K562 (cell line): Measurements from ENCODE around the gene GOT2. TPM values are rescaled to one million over a fixed set of nuclear protein-coding genes. Genes with fewer than 3 reads are reported as not detected.

ENCODE experiments used
- ATF1 ChIP-seq, 2 experiments: fragments of 450-650 bp in 1 of 2; IDR thresholded peaks; 2 replicates each; pipeline ENCODE4 v1.6.1; 2016; ENCODE audit warnings: missing compliant biosample characterization in 1 of 2, missing genetic modification characterization in 1 of 2
- BHLHE40 ChIP-seq: IDR thresholded peaks from 2 replicates; pipeline ENCODE4 v1.6.1; 2011; ENCODE audit warnings: low read length, improper control_type of control experiment
- CBX5 ChIP-seq: IDR thresholded peaks from 2 replicates; pipeline ENCODE4 v1.6.1; 2014; ENCODE audit warnings: low read depth, borderline replicate concordance
- CEBPB ChIP-seq: fragments of 450-650 bp; IDR thresholded peaks from 2 replicates; pipeline ENCODE4 v1.6.1; 2016; ENCODE audit warnings: missing genetic modification characterization, missing compliant biosample characterization
- DACH1 ChIP-seq: fragments of 450-650 bp; IDR thresholded peaks from 2 replicates; pipeline ENCODE4 v1.6.1; 2018; ENCODE audit not compliant: partially characterized antibody
- FOXA3 ChIP-seq, 2 experiments: fragments of 450-650 bp in 1 of 2; sonication (generic) in 1 of 2; formaldehyde crosslinking; IDR thresholded peaks in 1 of 2; conservative IDR thresholded peaks in 1 of 2; 2 replicates each; pipeline versions ENCODE4 v1.4.0 to v1.8.0; 2020 to 2022; ENCODE audit warnings: mild to moderate bottlenecking in 2 of 2, missing genetic modification reagents in 1 of 2
- FOXK1 ChIP-seq: sonication (generic); formaldehyde crosslinking; IDR thresholded peaks from 2 replicates; pipeline ENCODE4 v1.8.0; 2022; ENCODE audit warnings: missing genetic modification reagents, mild to moderate bottlenecking, borderline replicate concordance
- FUS ChIP-seq: fragments of 200-400 bp; formaldehyde crosslinking; optimal IDR thresholded peaks from 2 replicates; pipeline ENCODE3; 2017; ENCODE audit warnings: low read depth, low read length
- IRF1 ChIP-seq: sonication (generic); formaldehyde crosslinking; IDR thresholded peaks from 2 replicates; pipeline ENCODE4 v1.8.0; 2022; ENCODE audit warnings: missing genetic modification reagents, mild to moderate bottlenecking, borderline replicate concordance
- NEUROD1 ChIP-seq: fragments of 150-350 bp; IDR thresholded peaks from 2 replicates; pipeline ENCODE4 v1.6.1; 2014; ENCODE audit warnings: borderline replicate concordance, low read length, low read depth; ENCODE audit not compliant: partially characterized antibody
- POLR2G ChIP-seq: fragments of 200-400 bp; formaldehyde crosslinking; IDR thresholded peaks from 2 replicates; pipeline ENCODE4 v1.6.1; 2017; ENCODE audit warnings: low read depth, mild to moderate bottlenecking, antibody characterized with exemption, low read length, moderate library complexity
- SIN3B ChIP-seq: fragments of 450-650 bp; IDR thresholded peaks from 2 replicates; pipeline ENCODE4 v1.6.1; 2017; ENCODE audit warnings: low read depth, mild to moderate bottlenecking, moderate library complexity
- SNAPC5 ChIP-seq: fragments of 250-450 bp; sonication (Bioruptor Pico); IDR thresholded peaks from 2 replicates; pipeline ENCODE4 v1.8.0; 2021; ENCODE audit warnings: moderate library complexity, mild to moderate bottlenecking, inconsistent platforms
- TAF9B ChIP-seq: fragments of 450-650 bp; IDR thresholded peaks from 2 replicates; pipeline ENCODE4 v1.6.1; 2018; ENCODE audit warnings: mild to moderate bottlenecking; ENCODE audit not compliant: partially characterized antibody
- ZC3H11A ChIP-seq: IDR thresholded peaks from 2 replicates; pipeline ENCODE4 v1.6.1; 2012; ENCODE audit warnings: low read depth, low read length, improper control_type of control experiment
- polyA plus RNA-seq, 8 experiments: library from polyadenylated mRNA; depleted of rRNA in 4 of 8; stranded (reverse) in 5 of 8; unstranded in 3 of 8; fragments of >200 nt; fragmentation: Nextera tagmentation in 2 of 8; fragmentation: Illumina TruSeq in 1 of 8; extraction: Ambion mirVana in 2 of 8; extraction: Trizol in 1 of 8; gene quantifications; 2 replicates each; pipeline versions ENCODE4 v1.2.1 to v1.2.3, GENCODE V29; 2011 to 2014; ENCODE audit warnings: inconsistent platforms in 1 of 8, missing spikeins in 1 of 8
- total RNA-seq, 7 experiments: library from RNA; depleted of rRNA in 6 of 7; stranded (reverse); fragments of >200 nt in 6 of 7; fragmentation: Illumina TruSeq in 2 of 7; extraction: Trizol in 2 of 7; gene quantifications; 2 replicates each; pipeline versions ENCODE4 v1.2.1 to v1.2.3, GENCODE V29; 2011 to 2021; ENCODE audit warnings: low replicate concordance in 1 of 7
- TF ChIP-seq, protein P1 (sequence below), 2 experiments: fragments of 450-650 bp; IDR thresholded peaks; 2 replicates each; pipeline ENCODE4 v1.6.1; 2018; ENCODE audit warnings: mild to moderate bottlenecking in 2 of 2, low read depth in 1 of 2; ENCODE audit not compliant: partially characterized antibody in 2 of 2
- TF ChIP-seq, protein P2 (sequence below), 2 experiments: fragments of 200-800 bp in 1 of 2; sonication (Bioruptor generic) in 1 of 2; sonication (generic) in 1 of 2; formaldehyde crosslinking in 1 of 2; IDR thresholded peaks in 1 of 2; conservative IDR thresholded peaks in 1 of 2; 2 replicates each; pipeline versions ENCODE4 v1.5.0 to v1.6.1; 2016 to 2020; ENCODE audit warnings: missing compliant biosample characterization in 1 of 2, missing genetic modification characterization in 1 of 2, missing genetic modification reagents in 1 of 2
- TF ChIP-seq, protein P3 (sequence below): fragments of 450-650 bp; formaldehyde crosslinking; IDR thresholded peaks from 2 replicates; pipeline ENCODE4 v1.4.0; 2020; ENCODE audit warnings: mild to moderate bottlenecking, moderate library complexity

The GOT2 gene
- total and polyA plus RNA-seq, 9 of the 15 experiments (the other 6 are each of a cell fraction or from before 2014, with no cell fraction given) = 43.1 to 190 (median 80.2) TPM

GRCh38 chr16:58733671-58734458 lies at the start of gene GOT2 (continued):
- TF ChIP-seq DACH1 (no peak), CBX5 (peak; percentile 71; the same call in 1 of the 2 replicates), TAF9B (peak; percentile 65), CEBPB (tag) (no peak), ZC3H11A (no peak), FUS (no peak), SNAPC5 (CRISPR knock-in tag) (no peak), SIN3B (peak; percentile 72; the same call in 1 of the 2 replicates), FOXA3 (CRISPR knock-in tag; conservative IDR thresholded peaks at IDR 0.05 in 1 of 2, IDR thresholded peaks at IDR 0.05 in 1 of 2) (no peak), POLR2G (peak; percentile 90), FOXK1 (peak; percentile 89), IRF1 (CRISPR knock-in tag) (no peak), BHLHE40 (peak; percentile 52; the same call in 1 of the 2 replicates), NEUROD1 (peak; percentile 39), ATF1 (CRISPR knock-in tag; IDR thresholded peaks at IDR 0.05) (peak; percentile 49; the same call in 1 of the 2 replicates), ATF1 (tag; IDR thresholded peaks at IDR 0.05) (peak; percentile 78)
- TF ChIP-seq, protein P1, sequence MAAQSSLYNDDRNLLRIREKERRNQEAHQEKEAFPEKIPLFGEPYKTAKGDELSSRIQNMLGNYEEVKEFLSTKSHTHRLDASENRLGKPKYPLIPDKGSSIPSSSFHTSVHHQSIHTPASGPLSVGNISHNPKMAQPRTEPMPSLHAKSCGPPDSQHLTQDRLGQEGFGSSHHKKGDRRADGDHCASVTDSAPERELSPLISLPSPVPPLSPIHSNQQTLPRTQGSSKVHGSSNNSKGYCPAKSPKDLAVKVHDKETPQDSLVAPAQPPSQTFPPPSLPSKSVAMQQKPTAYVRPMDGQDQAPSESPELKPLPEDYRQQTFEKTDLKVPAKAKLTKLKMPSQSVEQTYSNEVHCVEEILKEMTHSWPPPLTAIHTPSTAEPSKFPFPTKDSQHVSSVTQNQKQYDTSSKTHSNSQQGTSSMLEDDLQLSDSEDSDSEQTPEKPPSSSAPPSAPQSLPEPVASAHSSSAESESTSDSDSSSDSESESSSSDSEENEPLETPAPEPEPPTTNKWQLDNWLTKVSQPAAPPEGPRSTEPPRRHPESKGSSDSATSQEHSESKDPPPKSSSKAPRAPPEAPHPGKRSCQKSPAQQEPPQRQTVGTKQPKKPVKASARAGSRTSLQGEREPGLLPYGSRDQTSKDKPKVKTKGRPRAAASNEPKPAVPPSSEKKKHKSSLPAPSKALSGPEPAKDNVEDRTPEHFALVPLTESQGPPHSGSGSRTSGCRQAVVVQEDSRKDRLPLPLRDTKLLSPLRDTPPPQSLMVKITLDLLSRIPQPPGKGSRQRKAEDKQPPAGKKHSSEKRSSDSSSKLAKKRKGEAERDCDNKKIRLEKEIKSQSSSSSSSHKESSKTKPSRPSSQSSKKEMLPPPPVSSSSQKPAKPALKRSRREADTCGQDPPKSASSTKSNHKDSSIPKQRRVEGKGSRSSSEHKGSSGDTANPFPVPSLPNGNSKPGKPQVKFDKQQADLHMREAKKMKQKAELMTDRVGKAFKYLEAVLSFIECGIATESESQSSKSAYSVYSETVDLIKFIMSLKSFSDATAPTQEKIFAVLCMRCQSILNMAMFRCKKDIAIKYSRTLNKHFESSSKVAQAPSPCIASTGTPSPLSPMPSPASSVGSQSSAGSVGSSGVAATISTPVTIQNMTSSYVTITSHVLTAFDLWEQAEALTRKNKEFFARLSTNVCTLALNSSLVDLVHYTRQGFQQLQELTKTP (IDR thresholded peaks at IDR 0.05; ENCODE audit: low read depth in 1 of 2, partially characterized antibody in 2 of 2) = no peak
- TF ChIP-seq, protein P2, sequence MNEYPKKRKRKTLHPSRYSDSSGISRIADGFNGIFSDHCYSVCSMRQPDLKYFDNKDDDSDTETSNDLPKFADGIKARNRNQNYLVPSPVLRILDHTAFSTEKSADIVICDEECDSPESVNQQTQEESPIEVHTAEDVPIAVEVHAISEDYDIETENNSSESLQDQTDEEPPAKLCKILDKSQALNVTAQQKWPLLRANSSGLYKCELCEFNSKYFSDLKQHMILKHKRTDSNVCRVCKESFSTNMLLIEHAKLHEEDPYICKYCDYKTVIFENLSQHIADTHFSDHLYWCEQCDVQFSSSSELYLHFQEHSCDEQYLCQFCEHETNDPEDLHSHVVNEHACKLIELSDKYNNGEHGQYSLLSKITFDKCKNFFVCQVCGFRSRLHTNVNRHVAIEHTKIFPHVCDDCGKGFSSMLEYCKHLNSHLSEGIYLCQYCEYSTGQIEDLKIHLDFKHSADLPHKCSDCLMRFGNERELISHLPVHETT (CRISPR knock-in tag; conservative IDR thresholded peaks at IDR 0.05 in 1 of 2, IDR thresholded peaks at IDR 0.05 in 1 of 2) = no peak
- TF ChIP-seq, protein P3, sequence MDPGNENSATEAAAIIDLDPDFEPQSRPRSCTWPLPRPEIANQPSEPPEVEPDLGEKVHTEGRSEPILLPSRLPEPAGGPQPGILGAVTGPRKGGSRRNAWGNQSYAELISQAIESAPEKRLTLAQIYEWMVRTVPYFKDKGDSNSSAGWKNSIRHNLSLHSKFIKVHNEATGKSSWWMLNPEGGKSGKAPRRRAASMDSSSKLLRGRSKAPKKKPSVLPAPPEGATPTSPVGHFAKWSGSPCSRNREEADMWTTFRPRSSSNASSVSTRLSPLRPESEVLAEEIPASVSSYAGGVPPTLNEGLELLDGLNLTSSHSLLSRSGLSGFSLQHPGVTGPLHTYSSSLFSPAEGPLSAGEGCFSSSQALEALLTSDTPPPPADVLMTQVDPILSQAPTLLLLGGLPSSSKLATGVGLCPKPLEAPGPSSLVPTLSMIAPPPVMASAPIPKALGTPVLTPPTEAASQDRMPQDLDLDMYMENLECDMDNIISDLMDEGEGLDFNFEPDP (CRISPR knock-in tag) = no peak
